T-helper 17 cell (primary cell): ENCODE results near the gene MRPL1. TPM values are rescaled to one million over a fixed set of nuclear protein-coding genes. Genes with fewer than 3 reads are reported as not detected.

ENCODE experiments used
- ATAC-seq: fragments of 150-1000 bp; cut with Tn5 transposase; 2 replicates; pipeline ENCODE4 v1.10.0; 2021; ENCODE audit warnings: mild to moderate bottlenecking, moderate library complexity
- DNase-seq, 3 donors: peaks; one replicate each; pipeline versions ENCODE4 v3.0.0 to v3.0.0-alpha.2; 2020 to 2021
- H3K9me3 ChIP-seq: one replicate; pipeline ENCODE4 v1.7.0; 2013; ENCODE audit warnings: low read length, mild to moderate bottlenecking; ENCODE audit not compliant: control insufficient read depth, poor library complexity, severe bottlenecking
- H3K27ac Mint-ChIP-seq: one replicate; pipeline ENCODE4 v1.8.0; 2022; ENCODE audit warnings: mild to moderate bottlenecking, moderate library complexity, mixed read lengths
- H3K27me3 Mint-ChIP-seq: one replicate; pipeline ENCODE4 v1.8.0; 2022; ENCODE audit warnings: mixed read lengths
- H3K36me3 Mint-ChIP-seq: one replicate; pipeline ENCODE4 v1.8.0; 2022; ENCODE audit warnings: low read depth, mixed read lengths
- H3K4me1 Mint-ChIP-seq: one replicate; pipeline ENCODE4 v1.8.0; 2022; ENCODE audit warnings: mild to moderate bottlenecking, mixed read lengths
- H3K4me3 Mint-ChIP-seq: one replicate; pipeline ENCODE4 v1.8.0; 2022; ENCODE audit warnings: mild to moderate bottlenecking, moderate library complexity, mixed read lengths
- total RNA-seq, 4 donors: library from RNA in 2 of 4; stranded (reverse) in 2 of 4; gene quantifications; one replicate each; pipeline ENCODE4 v1.2.3 and lab custom pipeline; 2022 to 2026

MRPL1 gene
- total RNA-seq = 10 to 100 TPM; 15.4 to 19.0 TPM
- 19.4 to 27.1 reads per million in 2 donors for total RNA-seq (lab: John Stamatoyannopoulos, UW)

DNA sequence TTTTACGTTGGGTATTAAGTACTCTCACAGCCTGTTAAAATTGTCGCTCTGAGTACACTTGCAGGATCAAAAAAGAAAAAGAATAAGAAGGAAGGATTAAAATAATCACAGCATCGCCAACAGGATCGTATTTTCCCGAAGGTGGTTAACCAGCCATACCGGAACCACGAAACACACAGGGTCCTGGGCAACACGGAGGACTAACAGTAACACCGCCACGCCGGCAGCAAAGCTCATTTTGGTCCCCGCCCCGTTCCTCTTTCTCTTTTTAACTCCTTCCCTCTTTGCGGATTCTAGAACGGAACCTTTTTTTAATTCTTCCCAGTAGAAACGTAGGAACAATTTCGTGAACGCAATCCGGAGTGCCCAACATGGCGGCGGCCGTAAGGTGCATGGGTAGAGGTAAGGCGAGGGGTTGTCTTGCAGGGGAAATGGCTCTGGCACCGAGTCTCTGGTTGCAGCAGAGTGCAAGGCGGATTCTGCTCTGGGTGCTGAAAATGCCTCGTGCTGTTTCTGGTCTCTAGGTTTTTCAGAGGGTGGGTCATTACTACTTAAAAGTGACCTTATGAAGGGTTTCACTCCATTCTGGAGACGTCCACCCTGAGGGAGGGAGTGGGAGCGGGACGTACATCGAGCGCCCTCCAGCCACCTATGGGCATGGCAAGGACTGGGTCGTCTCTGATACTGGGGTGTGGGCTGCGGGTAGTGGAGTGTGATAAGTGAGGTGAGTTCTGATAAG, at the start of gene MRPL1:
Gene MRPL1 (plus strand): TSS at position 353 of the 739 bp plus-strand sequence. CDS start 19 bp downstream, at position 372.
- peak within 1 kb of the TSS; percentile 100 for H3K27ac Mint-ChIP-seq
- ATAC-seq (peak; percentile 83), DNase-seq (peak; percentile 67 to 81 (median 79))
- peaks cover 6% of the 10 kb centered on the region for H3K36me3 Mint-ChIP-seq
- H3K4me1 Mint-ChIP-seq = peaks cover 49% of the 10 kb centered on the region
- peak within 1 kb of the TSS; percentile 99 for H3K4me3 Mint-ChIP-seq
- H3K9me3 ChIP-seq = no peaks in the 10 kb centered on the region
- H3K27me3 Mint-ChIP-seq = peaks cover 6% of the 10 kb centered on the region

DNA sequence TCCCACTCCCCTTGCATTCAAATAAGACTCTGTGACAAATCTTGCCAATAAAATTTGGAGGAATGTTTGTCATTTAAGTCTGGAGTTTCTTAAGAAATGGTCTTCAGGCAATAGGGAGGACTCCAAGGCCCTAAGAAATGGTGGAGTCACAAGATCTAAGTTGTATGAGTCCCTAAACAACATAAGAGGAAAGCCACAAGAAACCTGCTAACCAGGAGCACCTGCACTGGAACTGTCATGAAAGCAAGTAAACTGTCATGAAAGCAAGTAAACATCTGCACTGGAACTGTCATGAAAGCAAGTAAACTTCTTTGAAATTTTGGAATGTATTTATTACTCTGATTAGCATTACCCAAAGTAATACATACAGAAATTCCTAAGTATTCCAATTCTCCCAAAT, 47.0 kb upstream of the MRPL1 start:
- Mint-ChIP-seq H3K4me1 (peaks cover 59% of the 10 kb centered on the region), H3K27me3 (no peaks in the 10 kb centered on the region), H3K4me3 (peak overlapping the region; percentile 83), H3K27ac (peak overlapping the region; percentile 70), H3K36me3 (peaks cover 16% of the 10 kb centered on the region)
- DNase-seq (no peak), ATAC-seq (no peak)
- H3K9me3 ChIP-seq = no peaks in the 10 kb centered on the region

DNA sequence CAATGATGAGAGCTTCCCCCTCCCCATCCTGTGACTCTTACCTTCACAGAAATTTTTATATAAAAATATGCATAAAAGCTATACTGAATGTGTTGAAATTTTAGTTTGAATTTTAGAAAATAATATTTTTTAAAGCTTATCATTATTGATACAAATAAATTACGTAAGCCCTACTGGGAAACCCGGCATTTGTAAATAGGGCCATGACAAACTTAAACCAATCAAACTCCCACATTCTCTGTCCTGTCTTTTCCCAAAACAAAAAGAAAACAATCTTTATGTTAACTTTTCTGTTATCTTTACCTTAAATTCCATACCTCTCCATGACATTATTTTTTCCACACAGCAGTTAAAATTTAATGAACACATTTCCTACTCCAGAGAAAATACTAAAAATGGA, 46.1 kb upstream of the MRPL1 start:
- Mint-ChIP-seq H3K27ac (no peak overlapping the region), H3K27me3 (no peaks in the 10 kb centered on the region), H3K4me1 (peaks cover 59% of the 10 kb centered on the region), H3K36me3 (peaks cover 14% of the 10 kb centered on the region), H3K4me3 (peak overlapping the region; percentile 63)
- ATAC-seq = no peak
- H3K9me3 ChIP-seq = no peaks in the 10 kb centered on the region
- no peak for DNase-seq

DNA sequence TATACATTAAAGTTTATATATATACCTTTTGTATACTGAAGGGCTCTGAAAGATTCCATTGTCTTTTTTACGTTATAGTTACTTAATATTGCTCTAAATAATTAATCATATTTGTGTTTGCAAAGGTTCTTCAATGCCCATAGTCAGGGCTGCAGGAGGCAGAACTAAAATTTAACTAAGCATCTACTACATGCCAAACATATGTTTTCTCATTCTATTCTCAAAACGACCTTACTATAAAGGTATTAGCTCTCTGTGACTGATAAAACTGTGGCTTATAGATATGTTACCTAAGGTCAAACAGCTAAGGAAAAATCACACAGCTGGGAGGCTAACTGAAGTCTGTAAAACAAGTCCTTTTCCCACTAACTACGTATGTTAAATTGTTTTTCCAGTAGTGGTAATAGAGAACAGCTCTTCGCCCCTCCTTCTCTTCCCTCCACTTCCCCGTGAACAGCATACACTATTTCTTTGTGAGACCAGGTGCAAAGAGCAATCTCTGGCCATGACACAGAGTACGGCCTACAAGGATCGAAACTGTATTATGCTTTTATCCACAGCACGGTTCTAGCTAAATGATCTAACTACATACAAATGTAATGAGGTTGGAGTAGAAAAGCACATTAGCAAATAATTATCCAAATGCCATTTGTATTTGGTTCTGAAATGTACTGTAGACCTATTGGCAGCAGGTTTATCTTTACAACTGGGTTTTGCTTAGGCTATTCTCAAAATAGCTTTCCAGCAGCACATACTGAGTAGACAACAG, 45.1 kb upstream of the MRPL1 start:
- ATAC-seq (no peak), DNase-seq (no peak)
- H3K27ac Mint-ChIP-seq = peak overlapping the region; percentile 99
- H3K4me1 Mint-ChIP-seq = peaks cover 65% of the 10 kb centered on the region
- peaks cover 14% of the 10 kb centered on the region for H3K36me3 Mint-ChIP-seq
- H3K27me3 Mint-ChIP-seq = no peaks in the 10 kb centered on the region
- H3K9me3 ChIP-seq = no peaks in the 10 kb centered on the region
- H3K4me3 Mint-ChIP-seq = peak overlapping the region; percentile 99

DNA sequence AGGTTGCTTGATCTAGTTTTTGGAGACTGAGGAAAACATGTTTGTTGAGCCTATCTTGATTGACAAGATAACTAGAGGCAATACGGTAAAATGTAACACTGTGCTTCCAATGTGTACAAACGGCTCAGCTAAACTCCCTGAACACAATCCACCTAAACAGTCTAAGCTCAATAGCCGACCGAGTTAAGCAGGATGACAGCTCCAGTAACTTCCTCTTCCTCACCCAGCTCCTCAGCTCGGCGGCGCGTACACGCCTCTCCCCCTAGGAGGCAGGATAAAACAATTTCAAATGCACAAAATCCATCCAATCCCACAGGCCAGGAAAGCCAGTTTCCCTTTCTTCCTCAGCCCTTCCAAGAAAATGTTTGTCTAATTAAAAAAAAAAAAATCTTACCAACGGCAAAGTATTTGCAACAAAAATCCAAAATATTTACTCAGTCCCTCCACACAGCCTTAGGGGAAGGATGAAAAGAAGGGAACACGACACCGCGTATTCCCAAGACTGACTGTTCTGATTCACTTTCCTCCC, 44.5 kb upstream of the MRPL1 start:
- no peaks in the 10 kb centered on the region for H3K9me3 ChIP-seq
- Mint-ChIP-seq H3K4me1 (peaks cover 59% of the 10 kb centered on the region), H3K4me3 (peak overlapping the region; percentile 99), H3K27me3 (no peaks in the 10 kb centered on the region), H3K36me3 (peaks cover 14% of the 10 kb centered on the region), H3K27ac (peak overlapping the region; percentile 99)
- ATAC-seq (peak; percentile 6), DNase-seq (peak; percentile 17 to 32 (median 30))

DNA sequence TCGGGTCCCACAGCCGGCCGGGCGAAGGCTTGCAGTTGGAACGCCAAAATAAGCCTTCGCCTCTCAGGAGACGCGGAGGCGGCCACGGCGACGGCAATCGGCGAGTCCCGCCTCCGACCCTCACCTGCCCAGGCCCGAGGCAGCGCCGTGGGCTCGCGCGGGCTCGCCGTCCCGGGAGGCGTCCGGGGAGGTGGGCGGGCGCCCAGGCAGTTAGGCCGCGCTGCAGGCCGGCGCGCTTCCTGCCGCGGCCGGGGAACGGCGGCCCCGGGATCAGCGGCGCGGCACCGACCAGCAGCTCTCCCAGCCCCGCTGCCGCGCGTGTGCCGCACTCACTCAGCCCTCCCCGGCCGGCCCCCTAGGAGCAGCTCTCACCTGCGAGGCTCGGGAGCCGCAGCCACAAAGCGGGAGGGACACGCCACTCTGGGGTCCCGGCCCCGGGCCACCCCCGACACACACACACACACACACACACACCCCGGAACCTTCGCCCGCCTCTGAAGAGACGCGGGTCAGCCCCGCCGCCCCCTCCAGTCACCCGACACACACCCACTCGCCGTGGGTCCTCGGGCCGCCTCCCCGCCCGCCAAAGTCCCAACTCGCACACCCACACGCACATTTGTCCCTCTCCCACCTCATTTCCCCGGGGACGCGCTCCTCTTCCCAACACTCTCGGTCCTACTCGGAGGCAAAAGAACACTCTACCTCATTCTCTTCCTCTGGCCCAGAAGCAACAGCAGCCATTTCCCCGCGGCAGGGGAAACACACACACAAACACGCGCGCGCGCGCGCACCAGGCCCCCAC, 43.8 kb upstream of the MRPL1 start, which contains the start of gene CNOT6L:
Gene CNOT6L (minus strand): TSS at position 767 of the 802 bp plus-strand sequence. CDS start 60 bp downstream, at position 707.
- Mint-ChIP-seq H3K36me3 (peaks cover 14% of the 10 kb centered on the region), H3K4me3 (peak within 1 kb of the TSS; percentile 99), H3K4me1 (peaks cover 53% of the 10 kb centered on the region), H3K27me3 (no peaks in the 10 kb centered on the region), H3K27ac (peak within 1 kb of the TSS; percentile 99)
- DNase-seq (peak; percentile 33 to 44 (median 43)), ATAC-seq (peak; percentile 5)
- no peaks in the 10 kb centered on the region for H3K9me3 ChIP-seq

DNA sequence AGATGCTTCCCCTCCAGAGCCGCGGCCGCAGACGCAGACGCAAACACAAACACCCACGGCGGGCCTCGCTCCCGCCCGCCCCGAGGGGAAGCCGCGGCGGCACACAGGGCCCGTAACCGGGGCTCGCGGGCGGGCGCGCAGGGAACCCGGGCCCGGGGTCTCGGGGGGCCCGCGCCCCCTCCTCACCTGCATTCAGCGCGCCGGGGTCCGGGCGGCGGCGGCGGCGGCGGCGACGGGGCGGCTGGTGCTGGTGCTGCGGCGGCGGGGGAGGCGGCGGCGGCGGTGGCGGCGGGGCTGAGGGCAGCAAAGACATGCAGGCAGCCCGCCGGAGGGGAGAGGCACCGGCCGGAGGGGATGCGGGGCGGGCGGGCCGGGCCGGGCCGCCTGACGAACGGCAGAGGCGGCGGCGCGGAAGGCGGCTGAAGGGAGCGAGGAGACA, 43.2 kb upstream of the MRPL1 start:
- H3K4me3 Mint-ChIP-seq = peak overlapping the region; percentile 99
- peaks cover 14% of the 10 kb centered on the region for H3K36me3 Mint-ChIP-seq
- no peaks in the 10 kb centered on the region for H3K9me3 ChIP-seq
- no peaks in the 10 kb centered on the region for H3K27me3 Mint-ChIP-seq
- ATAC-seq (peak; percentile 55), DNase-seq (peak; percentile 75 to 85 (median 80))
- H3K4me1 Mint-ChIP-seq = peaks cover 49% of the 10 kb centered on the region
- H3K27ac Mint-ChIP-seq = peak overlapping the region; percentile 99

DNA sequence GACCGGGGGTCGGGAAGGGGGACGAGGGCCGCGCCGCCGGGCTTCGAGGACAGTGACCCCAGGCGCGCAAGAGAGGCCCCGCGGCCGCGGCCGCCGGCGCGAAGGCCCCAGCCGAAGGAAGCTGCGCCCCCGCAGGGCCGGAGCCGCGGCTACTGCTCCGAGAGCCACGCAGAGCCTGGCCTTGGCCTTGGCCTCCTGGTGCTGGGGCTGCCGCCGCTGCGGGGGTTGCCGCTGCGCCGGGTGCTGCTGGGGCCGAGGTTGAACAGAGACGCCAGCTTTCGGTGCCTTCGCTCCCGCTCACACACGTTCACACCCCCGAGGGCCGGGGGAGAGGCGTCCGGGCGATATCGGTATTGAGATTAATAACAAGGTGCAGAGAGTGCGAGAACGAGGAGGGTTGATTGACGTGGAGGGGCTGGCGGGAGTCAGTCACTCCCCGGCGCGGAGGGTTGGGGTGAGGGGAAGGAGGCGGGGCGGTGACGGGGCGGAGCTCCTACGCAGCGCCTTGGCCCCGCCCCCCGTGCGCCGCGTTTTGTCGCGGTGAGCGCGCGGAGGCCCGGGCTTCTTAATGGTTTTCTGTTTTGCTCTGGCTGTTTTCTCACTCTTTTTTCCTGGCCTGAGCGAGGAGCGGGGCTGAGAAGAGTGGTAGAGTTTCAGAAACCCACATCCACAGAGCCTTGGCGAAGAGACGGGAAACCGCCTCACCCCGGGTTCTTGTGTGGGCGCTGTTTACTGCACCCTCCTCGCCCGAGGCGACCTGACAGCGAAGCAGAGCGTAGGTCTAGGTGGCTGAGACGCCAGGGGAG, 42.6 kb upstream of the MRPL1 start:
- Mint-ChIP-seq H3K4me3 (peak overlapping the region; percentile 99), H3K36me3 (peaks cover 14% of the 10 kb centered on the region), H3K27ac (peak overlapping the region; percentile 99), H3K27me3 (no peaks in the 10 kb centered on the region), H3K4me1 (peaks cover 49% of the 10 kb centered on the region)
- H3K9me3 ChIP-seq = no peaks in the 10 kb centered on the region
- peak; percentile 81 for ATAC-seq
- DNase-seq = peak; percentile 92 to 96 (median 95)

DNA sequence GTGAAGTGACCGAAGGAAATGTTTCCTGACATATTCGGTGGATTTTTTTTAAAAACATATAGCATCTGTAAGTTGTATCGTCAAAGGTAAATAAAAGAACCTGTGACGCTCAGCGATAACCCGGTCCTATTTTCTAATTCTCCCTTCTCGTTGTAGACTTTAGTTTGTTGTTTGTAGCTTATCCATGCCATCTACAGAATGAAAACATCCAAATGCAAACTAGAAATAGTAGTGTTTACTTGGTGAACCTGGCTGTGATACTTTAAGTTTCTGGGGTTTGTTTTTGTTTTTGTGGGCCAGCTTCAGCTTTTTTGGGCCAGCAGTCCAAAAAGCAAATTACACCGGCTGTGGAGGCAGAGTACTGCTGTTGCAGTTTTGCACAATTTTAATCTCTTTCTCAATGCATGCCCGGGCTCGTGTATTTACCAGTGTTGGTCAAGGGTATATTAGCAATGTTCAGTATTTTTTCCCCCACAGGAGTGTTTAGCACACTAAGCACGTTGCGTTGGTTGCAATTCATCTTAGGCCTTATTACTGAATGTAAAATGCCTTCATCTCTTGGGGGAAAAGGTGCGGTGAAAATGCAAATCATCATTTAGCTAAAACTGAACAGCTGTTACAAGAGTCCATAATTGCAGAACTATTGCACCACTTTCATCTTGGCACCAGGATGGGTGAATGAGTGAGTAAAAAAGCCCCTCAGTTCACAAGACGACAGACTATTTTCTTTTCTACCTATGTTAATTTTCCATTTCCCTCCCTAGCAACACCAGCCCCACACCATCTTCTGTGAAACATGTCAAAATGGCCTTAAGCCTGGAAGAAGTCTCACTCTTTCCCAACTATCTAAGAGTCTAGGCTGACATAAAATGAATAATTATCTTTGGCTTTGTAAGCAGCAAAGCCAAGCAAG, 41.7 kb upstream of the MRPL1 start:
- peak overlapping the region; percentile 99 for H3K27ac Mint-ChIP-seq
- peaks cover 44% of the 10 kb centered on the region for H3K4me1 Mint-ChIP-seq
- DNase-seq = no peak

DNA sequence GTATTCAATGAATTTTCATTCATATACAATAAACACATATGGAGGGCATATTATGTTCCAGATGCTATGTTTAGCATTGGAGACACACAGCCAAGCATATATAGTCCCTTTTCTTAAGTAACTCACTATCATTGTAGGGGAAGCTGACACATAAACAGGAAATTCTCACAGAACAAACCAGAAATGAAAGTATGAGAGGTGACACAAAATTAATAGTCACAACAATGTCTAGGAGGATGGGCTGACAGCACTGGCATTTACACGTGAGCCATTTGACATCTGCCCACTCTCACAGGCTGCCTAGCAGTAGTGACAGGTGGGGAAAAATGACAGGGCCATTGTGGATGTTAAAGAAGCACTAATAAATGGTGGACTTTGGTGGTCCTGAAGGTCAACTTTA, 40.9 kb upstream of the MRPL1 start:
- H3K4me3 Mint-ChIP-seq = peak overlapping the region; percentile 99
- H3K36me3 Mint-ChIP-seq = peaks cover 14% of the 10 kb centered on the region
- H3K9me3 ChIP-seq = no peaks in the 10 kb centered on the region
- DNase-seq (no peak), ATAC-seq (peak; percentile 15)
- H3K27ac Mint-ChIP-seq = peak overlapping the region; percentile 99
- H3K27me3 Mint-ChIP-seq = no peaks in the 10 kb centered on the region
- peaks cover 44% of the 10 kb centered on the region for H3K4me1 Mint-ChIP-seq

More for the DNA sequence above, 41.7 kb upstream of the MRPL1 start:
- H3K27me3 Mint-ChIP-seq = no peaks in the 10 kb centered on the region
- peaks cover 14% of the 10 kb centered on the region for H3K36me3 Mint-ChIP-seq
- H3K9me3 ChIP-seq = no peaks in the 10 kb centered on the region
- peak overlapping the region; percentile 99 for H3K4me3 Mint-ChIP-seq
- no peak for ATAC-seq

DNA sequence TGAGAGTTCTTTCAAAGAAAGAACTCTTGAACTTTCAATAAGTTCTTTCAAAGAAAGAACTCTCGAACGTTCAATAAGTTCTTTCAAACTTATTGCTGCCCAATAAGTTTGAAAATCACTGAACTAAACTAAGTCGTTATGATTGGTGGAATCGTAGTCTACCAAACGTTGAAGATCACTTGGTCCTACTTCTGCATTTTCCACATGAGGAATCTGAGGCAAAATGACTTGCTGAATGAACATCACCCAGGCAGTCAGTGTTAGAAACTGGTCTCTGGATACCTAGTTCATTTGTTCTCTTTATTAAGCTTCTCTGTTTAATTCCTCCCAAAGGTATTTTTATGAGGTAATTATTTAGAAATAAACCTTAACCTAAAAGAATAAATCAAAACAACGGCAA, 36.4 kb upstream of the MRPL1 start:
- Mint-ChIP-seq H3K36me3 (no peaks in the 10 kb centered on the region), H3K27me3 (no peaks in the 10 kb centered on the region), H3K4me1 (peaks cover 30% of the 10 kb centered on the region), H3K4me3 (no peak overlapping the region), H3K27ac (peak overlapping the region; percentile 91)
- DNase-seq (no peak), ATAC-seq (no peak)
- no peaks in the 10 kb centered on the region for H3K9me3 ChIP-seq
